ENCODE data around the gene LOC101059915.

Gene LOC101059915

GRCh38 chrX:71636438-71637252, 30.7 kb upstream of the LOC101059915 start:
- no peak for DNase-seq (ENCODE audit: low read depth, low spot score)
- Histone ChIP-seq H3K27ac (ENCODE audit: control insufficient read depth, insufficient read depth, low read length) (no peak overlapping the region), H3K4me2 (ENCODE audit: control insufficient read depth, extremely low read depth, insufficient read depth, low read depth, low read length) (no peak overlapping the region)

GRCh38 chrX:71637253-71637618, 30.1 kb upstream of the LOC101059915 start:
- Histone ChIP-seq H3K36me3 (ENCODE audit: control insufficient read depth in 2 of 2, extremely low read depth in 1 of 2, insufficient read depth in 2 of 2, low read length in 2 of 2) (no peaks in the 10 kb centered on the region), H3K9me3 (ENCODE audit: control insufficient read depth, low read depth, low read length) (no peaks in the 10 kb centered on the region), H3K4me2 (ENCODE audit: control insufficient read depth, extremely low read depth, insufficient read depth, low read depth, low read length) (no peak overlapping the region), H3K79me2 (ENCODE audit: control insufficient read depth, insufficient read depth, low read length) (no peaks in the 10 kb centered on the region), H3K27me3 (ENCODE audit: control insufficient read depth, extremely low read depth, insufficient read depth, low read length) (no peaks in the 10 kb centered on the region), H3K27ac (ENCODE audit: control insufficient read depth, insufficient read depth, low read length) (no peak overlapping the region), H3K9me1 (ENCODE audit: control insufficient read depth, extremely low read depth, insufficient read depth, low read length) (no peaks in the 10 kb centered on the region), H3K4me1 (ENCODE audit: control insufficient read depth, extremely low read depth, insufficient read depth, low read length) (peaks cover 6% of the 10 kb centered on the region), H2AFZ (ENCODE audit: control insufficient read depth, low read length) (no peak overlapping the region), H3K9ac (ENCODE audit: control insufficient read depth, extremely low read depth, insufficient read depth, low read length) (no peak overlapping the region), H4K20me1 (ENCODE audit: control insufficient read depth, extremely low read depth, insufficient read depth, low read length) (no peaks in the 10 kb centered on the region), H3K4me3 (ENCODE audit: control insufficient read depth in 2 of 3, extremely low read depth in 1 of 3, insufficient read depth in 2 of 3, low read depth in 1 of 3, low read length in 3 of 3) (no peak overlapping the region)
- DNase-seq (ENCODE audit: low read depth, low spot score) (no peak), FAIRE-seq (no peak)
- TF ChIP-seq, protein P1, sequence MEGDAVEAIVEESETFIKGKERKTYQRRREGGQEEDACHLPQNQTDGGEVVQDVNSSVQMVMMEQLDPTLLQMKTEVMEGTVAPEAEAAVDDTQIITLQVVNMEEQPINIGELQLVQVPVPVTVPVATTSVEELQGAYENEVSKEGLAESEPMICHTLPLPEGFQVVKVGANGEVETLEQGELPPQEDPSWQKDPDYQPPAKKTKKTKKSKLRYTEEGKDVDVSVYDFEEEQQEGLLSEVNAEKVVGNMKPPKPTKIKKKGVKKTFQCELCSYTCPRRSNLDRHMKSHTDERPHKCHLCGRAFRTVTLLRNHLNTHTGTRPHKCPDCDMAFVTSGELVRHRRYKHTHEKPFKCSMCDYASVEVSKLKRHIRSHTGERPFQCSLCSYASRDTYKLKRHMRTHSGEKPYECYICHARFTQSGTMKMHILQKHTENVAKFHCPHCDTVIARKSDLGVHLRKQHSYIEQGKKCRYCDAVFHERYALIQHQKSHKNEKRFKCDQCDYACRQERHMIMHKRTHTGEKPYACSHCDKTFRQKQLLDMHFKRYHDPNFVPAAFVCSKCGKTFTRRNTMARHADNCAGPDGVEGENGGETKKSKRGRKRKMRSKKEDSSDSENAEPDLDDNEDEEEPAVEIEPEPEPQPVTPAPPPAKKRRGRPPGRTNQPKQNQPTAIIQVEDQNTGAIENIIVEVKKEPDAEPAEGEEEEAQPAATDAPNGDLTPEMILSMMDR (optimal IDR thresholded peaks at IDR 0.05 in 1 of 3, IDR thresholded peaks at IDR 0.05 in 1 of 3, conservative IDR thresholded peaks at IDR 0.05 in 1 of 3; ENCODE audit: extremely low read depth in 1 of 3, insufficient read depth in 2 of 3, low read length in 3 of 3), result no peak
- no peak for TF ChIP-seq EZH2 (IDR thresholded peaks at IDR 0.05; ENCODE audit: low read length)
- dilution Hi-C loops (cut with MboI; ENCODE audit: extremely low pct_ligation_motif_present, low sequenced_read_pairs), result no loop called here

More at GRCh38 chrX:71636438-71637252, 30.7 kb upstream of the LOC101059915 start:
- Histone ChIP-seq H3K4me1 (ENCODE audit: control insufficient read depth, extremely low read depth, insufficient read depth, low read length) (peaks cover 6% of the 10 kb centered on the region), H3K9ac (ENCODE audit: control insufficient read depth, extremely low read depth, insufficient read depth, low read length) (no peak overlapping the region), H2AFZ (ENCODE audit: control insufficient read depth, low read length) (no peak overlapping the region), H3K79me2 (ENCODE audit: control insufficient read depth, insufficient read depth, low read length) (no peaks in the 10 kb centered on the region), H3K27me3 (ENCODE audit: control insufficient read depth, extremely low read depth, insufficient read depth, low read length) (no peaks in the 10 kb centered on the region), H3K9me3 (ENCODE audit: control insufficient read depth, low read depth, low read length) (no peaks in the 10 kb centered on the region), H4K20me1 (ENCODE audit: control insufficient read depth, extremely low read depth, insufficient read depth, low read length) (no peaks in the 10 kb centered on the region), H3K4me3 (ENCODE audit: control insufficient read depth in 2 of 3, extremely low read depth in 1 of 3, insufficient read depth in 2 of 3, low read depth in 1 of 3, low read length in 3 of 3) (no peak overlapping the region), H3K36me3 (ENCODE audit: control insufficient read depth in 2 of 2, extremely low read depth in 1 of 2, insufficient read depth in 2 of 2, low read length in 2 of 2) (no peaks in the 10 kb centered on the region), H3K9me1 (ENCODE audit: control insufficient read depth, extremely low read depth, insufficient read depth, low read length) (no peaks in the 10 kb centered on the region)
- TF ChIP-seq, protein P1 (optimal IDR thresholded peaks at IDR 0.05 in 1 of 3, IDR thresholded peaks at IDR 0.05 in 1 of 3, conservative IDR thresholded peaks at IDR 0.05 in 1 of 3; ENCODE audit: extremely low read depth in 1 of 3, insufficient read depth in 2 of 3, low read length in 3 of 3), result no peak
- FAIRE-seq, result no peak
- dilution Hi-C loops (cut with MboI; ENCODE audit: extremely low pct_ligation_motif_present, low sequenced_read_pairs), result no loop called here
